Mucosa of rectum (tissue), 2 donors: ENCODE measurements around the gene PCSK1.
"Not testable (repeated sequence)": the region's sequence is repeated elsewhere in the genome, so short reads cannot be mapped to it uniquely, and the experiment has no call there.

Source experiments
- H3K27ac ChIP-seq, 2 donors: one replicate each; pipeline ENCODE4 v1.7.0; 2013; ENCODE audit warnings: inconsistent platforms in 2 of 2, low read depth in 2 of 2, low read length in 2 of 2
- H3K27me3 ChIP-seq, 2 donors: one replicate each; pipeline ENCODE4 v1.7.0; 2013; ENCODE audit warnings: low read length in 2 of 2; ENCODE audit not compliant: control insufficient read depth in 2 of 2, insufficient read depth in 2 of 2
- H3K36me3 ChIP-seq, 2 donors: one replicate each; pipeline ENCODE4 v1.7.0; 2013; ENCODE audit warnings: low read length in 2 of 2; ENCODE audit not compliant: control insufficient read depth in 2 of 2, insufficient read depth in 2 of 2
- H3K4me1 ChIP-seq, 2 donors: one replicate each; pipeline ENCODE4 v1.7.0; 2013; ENCODE audit warnings: low read length in 2 of 2, mild to moderate bottlenecking in 1 of 2; ENCODE audit not compliant: control insufficient read depth in 2 of 2, insufficient read depth in 2 of 2
- H3K4me3 ChIP-seq, 2 donors: one replicate each; pipeline ENCODE4 v1.7.0; 2013; ENCODE audit warnings: low read length in 2 of 2
- H3K9ac ChIP-seq, 2 donors: one replicate each; pipeline ENCODE4 v1.7.0; 2013; ENCODE audit warnings: low read length in 2 of 2, low read depth in 1 of 2, mild to moderate bottlenecking in 1 of 2
- H3K9me3 ChIP-seq, 2 donors: one replicate each; pipeline ENCODE4 v1.7.0; 2013; ENCODE audit warnings: low read length in 2 of 2; ENCODE audit not compliant: control insufficient read depth in 2 of 2
- donor health status: healthy.
- donor health status: Normal muscosa, but diverticular disease.

Gene PCSK1

DNA sequence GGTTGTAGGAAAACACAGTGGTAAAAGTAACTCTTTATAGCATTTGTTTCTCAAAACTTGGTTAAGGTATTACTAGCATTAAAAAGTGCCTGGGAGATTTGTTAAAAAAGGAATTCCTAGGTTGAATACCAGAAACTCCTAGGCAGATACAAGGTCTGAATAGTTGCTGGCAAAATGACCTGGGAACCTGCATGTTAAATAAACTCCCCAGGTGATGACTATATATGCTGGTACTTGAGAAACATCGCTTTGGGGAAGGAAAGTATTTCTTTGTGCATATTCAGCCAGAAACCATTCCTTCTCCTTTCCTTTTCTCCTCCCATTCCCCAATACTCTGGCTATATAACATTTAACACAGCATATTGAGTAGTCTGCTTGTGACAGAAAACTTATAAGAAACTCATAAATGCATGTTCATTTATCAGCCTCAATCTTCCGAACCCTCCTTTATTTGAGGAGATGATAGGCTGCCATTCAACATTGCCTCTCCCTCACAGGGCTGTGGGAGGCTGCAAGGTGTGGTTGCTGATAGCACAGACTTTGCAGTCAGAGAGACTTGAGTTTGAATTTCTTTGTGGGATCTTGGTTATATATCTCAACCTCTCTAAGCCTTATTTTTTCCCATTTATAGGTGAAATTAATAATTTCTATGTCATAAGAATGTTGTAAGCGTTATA lies 28.7 kb downstream of the PCSK1 start:
- H3K4me1 ChIP-seq: no peaks in the 10 kb centered on the region
- H3K27ac ChIP-seq: no peak overlapping the region
- no peaks in the 10 kb centered on the region for H3K27me3 ChIP-seq
- no peak overlapping the region for H3K4me3 ChIP-seq
- H3K9me3 ChIP-seq: no peaks in the 10 kb centered on the region
- H3K36me3 ChIP-seq: no peaks in the 10 kb centered on the region
- H3K9ac ChIP-seq: no peak overlapping the region

DNA sequence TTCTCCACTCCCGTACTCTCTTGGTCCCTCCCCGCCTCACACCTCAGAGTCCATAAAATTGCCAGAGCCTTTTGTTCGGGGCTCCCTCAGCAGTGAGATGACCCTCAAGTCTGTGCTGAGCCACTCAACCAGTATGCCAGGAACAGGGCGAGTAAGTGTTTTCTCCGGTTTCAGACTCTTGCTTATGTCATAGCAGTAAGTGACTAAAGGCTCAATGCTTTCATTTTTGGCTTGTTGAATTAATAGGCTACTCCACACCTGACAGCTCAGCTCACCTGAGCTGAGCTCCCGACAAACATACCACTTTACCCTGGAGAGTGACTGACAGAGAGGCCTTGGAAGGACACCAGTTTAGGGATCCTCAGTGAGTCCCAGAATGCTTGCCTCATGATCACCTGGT lies 30.5 kb downstream of the PCSK1 start:
- H3K36me3 ChIP-seq: no peaks in the 10 kb centered on the region
- no peaks in the 10 kb centered on the region for H3K27me3 ChIP-seq
- H3K4me3 ChIP-seq: no peak overlapping the region
- no peak overlapping the region for H3K27ac ChIP-seq
- H3K4me1 ChIP-seq: no peaks in the 10 kb centered on the region
- no peaks in the 10 kb centered on the region for H3K9me3 ChIP-seq
- no peak overlapping the region for H3K9ac ChIP-seq

DNA sequence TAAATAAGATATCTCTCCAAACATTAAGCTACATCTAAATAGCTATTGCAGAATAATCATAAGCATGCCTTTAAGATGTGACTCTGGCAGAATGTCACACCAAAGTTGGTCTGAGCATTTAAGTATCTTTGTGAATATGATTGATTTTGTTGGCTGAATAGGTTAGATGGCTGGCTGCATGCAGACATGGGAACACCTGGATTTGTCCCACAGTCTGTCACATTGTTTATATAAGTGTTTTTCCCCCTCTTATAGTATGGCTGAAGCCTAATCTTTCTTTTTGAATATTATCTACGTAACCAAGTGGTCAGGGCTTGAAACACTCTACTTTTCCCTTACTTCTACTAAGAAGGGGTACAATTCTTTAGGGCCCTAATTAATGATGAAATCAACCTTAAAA lies 36.2 kb downstream of the PCSK1 start:
- Histone ChIP-seq H3K9me3 (no peaks in the 10 kb centered on the region), H3K27me3 (no peaks in the 10 kb centered on the region), H3K27ac (no peak overlapping the region), H3K9ac (no peak overlapping the region), H3K4me1 (no peaks in the 10 kb centered on the region), H3K36me3 (no peaks in the 10 kb centered on the region), H3K4me3 (no peak overlapping the region)

DNA sequence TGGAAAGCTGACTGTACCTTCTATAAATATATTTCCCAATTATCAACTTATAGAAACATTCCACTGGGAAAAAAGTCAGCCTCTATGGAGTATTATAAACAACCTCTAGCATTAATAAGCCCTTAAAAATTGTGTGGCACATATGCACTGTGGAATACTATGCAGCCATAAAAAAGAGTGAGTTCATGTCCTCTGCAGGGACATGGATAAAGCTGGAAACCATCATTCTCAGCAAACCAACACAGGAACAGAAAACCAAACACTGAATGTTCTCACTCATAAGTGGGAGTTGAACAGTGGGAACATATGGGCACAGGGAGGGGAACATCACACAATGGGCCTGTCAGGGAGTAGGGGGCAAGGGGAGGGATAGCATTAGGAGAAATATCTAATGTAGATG lies 37.8 kb downstream of the PCSK1 start:
- not testable (repeated sequence) for H3K27ac ChIP-seq, H3K36me3 ChIP-seq, H3K27me3 ChIP-seq, H3K4me3 ChIP-seq, H3K4me1 ChIP-seq, H3K9me3 ChIP-seq, H3K9ac ChIP-seq

DNA sequence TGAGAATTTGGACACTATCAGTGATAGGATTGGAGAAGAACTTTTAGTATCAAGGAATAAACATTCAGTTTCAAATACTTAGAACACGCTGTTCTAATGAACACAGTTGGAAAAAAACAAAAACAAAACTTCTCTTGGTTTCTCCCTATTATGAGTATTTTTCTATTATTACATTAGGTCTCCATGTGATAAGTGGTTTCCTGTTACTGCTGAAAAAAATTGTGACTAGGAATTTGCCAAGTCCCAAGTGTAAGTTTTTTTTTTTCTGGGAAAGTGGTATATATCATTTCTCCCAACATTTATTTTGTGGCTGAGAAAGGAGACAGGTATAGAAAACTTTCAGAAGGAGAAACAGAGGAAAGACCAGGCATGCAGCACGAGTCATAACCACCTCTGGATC lies 41.1 kb downstream of the PCSK1 start:
- H3K9me3 ChIP-seq: no peaks in the 10 kb centered on the region
- H3K4me1 ChIP-seq: no peaks in the 10 kb centered on the region
- no peak overlapping the region for H3K9ac ChIP-seq
- no peak overlapping the region for H3K4me3 ChIP-seq
- H3K27me3 ChIP-seq: no peaks in the 10 kb centered on the region
- H3K36me3 ChIP-seq: no peaks in the 10 kb centered on the region
- H3K27ac ChIP-seq: no peak overlapping the region

DNA sequence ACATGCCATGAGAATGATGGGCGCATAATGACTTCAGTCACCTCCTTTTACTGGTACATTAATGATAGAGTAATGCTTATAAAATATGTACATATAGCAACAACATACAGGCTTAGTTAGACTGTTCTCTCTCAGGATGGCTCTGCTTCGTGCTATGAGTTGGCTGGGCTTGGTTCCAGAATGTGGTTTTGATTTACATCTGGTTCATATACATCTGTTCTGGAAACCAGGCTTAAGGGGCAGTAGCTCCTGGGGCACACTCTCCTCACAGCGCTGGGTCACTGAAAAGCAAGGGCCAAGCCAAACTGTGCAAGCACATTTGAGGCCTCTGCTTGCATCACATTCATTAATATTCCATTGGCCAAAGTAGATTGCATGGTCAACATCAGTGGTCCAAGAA lies 44.9 kb downstream of the PCSK1 start:
- Histone ChIP-seq H3K4me3 (no peak overlapping the region), H3K27me3 (no peaks in the 10 kb centered on the region), H3K27ac (no peak overlapping the region), H3K9me3 (no peaks in the 10 kb centered on the region), H3K4me1 (no peaks in the 10 kb centered on the region), H3K36me3 (no peaks in the 10 kb centered on the region), H3K9ac (no peak overlapping the region)

DNA sequence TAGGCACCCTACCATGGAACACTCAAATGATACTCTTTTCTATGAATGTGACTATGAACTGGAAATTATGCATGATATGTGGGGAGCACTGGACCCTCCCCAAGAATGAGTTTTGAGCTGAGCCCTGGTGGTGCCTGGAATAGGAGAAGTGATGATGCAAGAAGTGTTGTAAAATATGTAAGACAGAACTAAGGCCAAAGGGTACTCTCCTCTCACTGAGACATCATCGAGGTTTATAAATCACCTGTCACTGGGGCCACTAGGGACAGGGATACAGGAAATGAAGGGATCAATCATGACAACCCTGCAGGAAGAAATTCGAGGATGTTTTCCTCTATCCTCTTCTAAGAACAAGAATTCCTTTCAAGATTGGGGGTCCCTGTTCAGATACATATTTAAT lies 45.4 kb downstream of the PCSK1 start:
- no peak overlapping the region for H3K9ac ChIP-seq
- H3K27me3 ChIP-seq: peaks cover 0 to 3% of the 10 kb centered on the region in 2 donors
- no peak overlapping the region for H3K4me3 ChIP-seq
- no peak overlapping the region for H3K27ac ChIP-seq
- no peaks in the 10 kb centered on the region for H3K9me3 ChIP-seq
- no peaks in the 10 kb centered on the region for H3K4me1 ChIP-seq
- H3K36me3 ChIP-seq: no peaks in the 10 kb centered on the region

DNA sequence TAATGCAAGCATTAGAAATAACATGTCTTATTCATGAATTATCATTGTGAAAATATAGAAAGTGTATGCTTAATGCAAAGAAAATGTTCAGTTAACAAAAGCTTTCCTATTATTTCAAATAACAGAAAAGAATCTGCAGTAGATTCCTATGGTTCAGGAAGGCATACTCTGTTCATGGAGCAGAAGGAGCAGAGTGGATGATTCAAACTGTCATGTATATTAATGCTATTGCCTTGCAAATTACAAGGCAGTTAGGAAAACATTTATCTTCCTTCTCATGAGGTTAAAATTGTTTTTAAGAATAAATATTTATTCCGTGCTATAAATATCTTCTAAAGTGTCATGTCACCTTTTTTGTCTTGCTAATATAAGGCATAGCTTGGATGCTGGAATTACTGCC lies 47.5 kb downstream of the PCSK1 start:
- peaks cover 0 to 3% of the 10 kb centered on the region in 2 donors for H3K4me1 ChIP-seq
- no peak overlapping the region for H3K27ac ChIP-seq
- H3K36me3 ChIP-seq: no peaks in the 10 kb centered on the region
- H3K9ac ChIP-seq: no peak overlapping the region
- no peaks in the 10 kb centered on the region for H3K9me3 ChIP-seq
- H3K27me3 ChIP-seq: peaks cover 0 to 3% of the 10 kb centered on the region in 2 donors
- no peak overlapping the region for H3K4me3 ChIP-seq

DNA sequence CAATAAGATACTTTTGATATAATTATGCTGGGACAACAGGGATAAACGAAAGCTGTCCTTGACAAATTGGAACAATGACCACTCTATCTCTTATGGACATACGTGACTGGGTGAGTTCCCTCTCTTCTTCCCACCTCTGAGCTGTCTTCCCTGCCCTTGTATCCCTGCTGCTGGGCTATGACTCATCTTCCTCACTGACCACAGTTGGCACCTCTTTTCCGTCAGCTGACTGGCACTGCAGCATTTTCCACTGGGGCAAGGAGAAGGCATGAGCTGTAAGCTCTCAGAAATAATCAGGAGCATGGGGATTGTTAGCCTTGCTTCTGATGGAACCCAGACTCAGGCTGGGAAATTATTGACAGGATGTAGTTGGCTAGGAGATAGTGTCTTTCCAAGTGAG lies 48.7 kb downstream of the PCSK1 start:
- Histone ChIP-seq H3K36me3 (no peaks in the 10 kb centered on the region), H3K9ac (no peak overlapping the region), H3K4me3 (no peak overlapping the region), H3K4me1 (peaks cover 0 to 3% of the 10 kb centered on the region in 2 donors), H3K27me3 (peaks cover 0 to 3% of the 10 kb centered on the region in 2 donors), H3K27ac (no peak overlapping the region), H3K9me3 (no peaks in the 10 kb centered on the region)

DNA sequence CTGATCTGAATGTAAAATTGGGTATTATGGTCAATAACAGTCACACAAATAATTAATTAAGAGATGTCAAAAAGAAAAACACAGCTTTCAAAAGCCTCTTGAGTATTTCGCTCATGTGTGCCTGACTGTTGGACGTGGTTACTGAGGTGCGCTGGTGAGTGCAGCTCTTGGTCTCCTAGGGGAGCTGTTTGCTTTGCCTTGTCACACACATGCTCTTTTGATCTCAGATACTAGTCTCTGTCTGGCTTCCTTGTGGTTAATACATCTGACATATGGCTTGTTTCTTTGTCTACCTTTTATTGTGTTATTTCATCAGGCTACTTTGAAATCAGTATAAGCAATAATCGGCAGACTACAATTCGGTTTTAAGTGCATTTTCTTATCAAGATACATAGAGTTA lies 51.5 kb downstream of the PCSK1 start:
- Histone ChIP-seq H3K27ac (no peak overlapping the region), H3K4me3 (no peak overlapping the region), H3K9ac (no peak overlapping the region), H3K9me3 (no peaks in the 10 kb centered on the region), H3K36me3 (no peaks in the 10 kb centered on the region), H3K4me1 (peaks cover 0 to 3% of the 10 kb centered on the region in 2 donors), H3K27me3 (peaks cover 0 to 3% of the 10 kb centered on the region in 2 donors)

DNA sequence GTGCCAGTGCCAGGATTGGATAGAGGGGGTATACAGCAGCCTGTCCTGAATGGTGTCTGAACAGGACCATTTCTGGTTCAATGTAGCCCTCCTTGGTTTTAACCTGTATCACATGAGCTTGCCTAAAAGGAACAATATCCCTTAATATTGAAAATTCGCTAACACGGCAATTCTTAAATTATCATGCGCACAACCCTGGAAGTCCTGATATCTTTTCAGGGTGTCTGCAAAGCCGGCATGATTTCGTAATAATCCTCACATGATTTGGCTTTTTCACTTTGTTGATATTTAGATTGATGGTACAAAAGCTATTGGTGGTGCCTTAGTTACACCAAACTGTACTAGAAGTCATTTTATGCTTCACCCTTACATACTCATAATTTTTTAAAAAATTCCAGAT lies 53.2 kb downstream of the PCSK1 start:
- Histone ChIP-seq H3K27me3 (peaks cover 0 to 3% of the 10 kb centered on the region in 2 donors), H3K4me3 (no peak overlapping the region), H3K4me1 (peaks cover 0 to 3% of the 10 kb centered on the region in 2 donors), H3K9me3 (no peaks in the 10 kb centered on the region), H3K36me3 (no peaks in the 10 kb centered on the region), H3K9ac (no peak overlapping the region), H3K27ac (no peak overlapping the region)
